NK-92 treated with Interleukin-12 subunit alpha and Interleukin-12 subunit beta, amount 100 ng/mL, for 24 hours (cell line): Measurements from ENCODE around the gene OR2T34.
"Not testable (repeated sequence)": the region's sequence is repeated elsewhere in the genome, so short reads cannot be mapped to it uniquely, and the experiment has no call there.

Experiments
- DNase-seq: peaks from one replicate; lab custom pipeline; 2025; lab: John Stamatoyannopoulos, UW

OR2T34 gene

DNA sequence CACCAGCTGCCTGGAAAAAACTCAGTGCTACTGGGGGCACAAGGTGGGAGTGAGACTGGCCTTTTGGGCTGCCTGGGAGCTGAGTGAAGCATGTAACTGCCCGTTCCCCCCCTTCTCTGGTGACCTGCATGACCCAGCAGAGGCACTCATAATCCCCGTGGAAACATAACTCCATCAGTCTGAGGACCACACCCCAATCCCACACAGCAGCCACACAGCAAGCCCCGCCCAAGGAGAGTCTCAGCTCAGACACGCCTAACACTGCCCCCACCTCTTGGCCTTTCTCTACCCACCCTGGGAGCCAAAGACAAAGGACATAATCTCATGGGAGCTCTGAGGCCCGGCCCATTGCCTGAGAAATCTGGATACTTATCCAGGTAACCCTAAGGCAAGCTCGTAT, 23.5 kb downstream of the OR2T34 start:
- DNase-seq = not testable (repeated sequence)

DNA sequence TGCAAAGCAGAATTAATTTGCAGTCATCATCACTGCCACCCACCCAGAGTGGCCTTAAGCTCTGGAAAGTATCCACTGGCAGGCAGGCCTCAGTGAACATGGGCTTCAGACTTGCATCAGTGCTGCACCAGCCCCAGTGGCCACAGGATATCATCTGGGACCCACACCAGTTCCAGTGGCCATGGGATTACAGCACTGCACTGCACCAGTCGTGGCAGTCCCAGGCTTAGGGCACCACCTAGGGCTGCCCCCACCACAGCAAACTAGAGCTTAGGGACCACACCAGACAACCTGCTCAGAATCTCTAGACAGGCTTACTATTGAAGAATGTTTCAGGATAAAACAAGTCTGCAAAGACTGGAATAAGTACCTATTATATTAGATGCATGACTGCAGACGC, 27.2 kb downstream of the OR2T34 start:
- not testable (repeated sequence) for DNase-seq

DNA sequence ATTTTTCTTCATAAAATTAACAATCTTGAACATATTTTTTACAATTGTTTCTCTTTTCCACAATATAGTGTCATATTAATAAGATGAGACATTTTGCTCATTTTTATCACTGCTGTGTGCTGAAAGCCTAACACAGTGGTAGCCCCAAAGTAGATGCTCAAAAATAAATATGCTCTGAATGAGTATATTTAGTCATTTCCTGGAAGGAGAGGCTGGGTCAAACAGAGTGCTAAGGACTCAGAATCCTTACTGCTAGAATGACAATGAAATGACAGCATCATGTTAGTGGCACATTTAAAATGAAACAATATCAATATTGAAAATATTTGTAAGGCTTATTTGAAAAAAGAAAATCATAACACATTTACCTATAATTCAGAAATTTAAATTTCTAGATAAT, 37.1 kb downstream of the OR2T34 start:
- not testable (repeated sequence) for DNase-seq
